Osteocyte (in vitro differentiated cells): ENCODE data around the gene RSPRY1. TPM values are rescaled to one million over a fixed set of nuclear protein-coding genes. Genes with fewer than 3 reads are reported as not detected.

Source experiments
- DNase-seq: peaks from one replicate; pipeline ENCODE4 v3.0.0; 2021; ENCODE audit warnings: mixed read lengths; ENCODE audit not compliant: unreplicated experiment; ENCODE audit errors: extremely low spot score
- H3K27ac Mint-ChIP-seq: one replicate; pipeline ENCODE4 v1.8.0; 2021; ENCODE audit warnings: mild to moderate bottlenecking, mixed read lengths; ENCODE audit not compliant: unreplicated experiment
- H3K27me3 Mint-ChIP-seq: one replicate; pipeline ENCODE4 v1.8.0; 2021; ENCODE audit warnings: mixed read lengths; ENCODE audit not compliant: unreplicated experiment
- H3K36me3 Mint-ChIP-seq: one replicate; pipeline ENCODE4 v1.8.0; 2021; ENCODE audit warnings: mixed read lengths; ENCODE audit not compliant: unreplicated experiment
- H3K4me1 Mint-ChIP-seq: one replicate; pipeline ENCODE4 v1.8.0; 2021; ENCODE audit warnings: mixed read lengths; ENCODE audit not compliant: unreplicated experiment
- H3K4me3 Mint-ChIP-seq: one replicate; pipeline ENCODE4 v1.8.0; 2021; ENCODE audit warnings: mild to moderate bottlenecking, moderate library complexity, mixed read lengths; ENCODE audit not compliant: unreplicated experiment
- H3K9me3 Mint-ChIP-seq: one replicate; pipeline ENCODE4 v1.8.0; 2021; ENCODE audit warnings: mixed read lengths; ENCODE audit not compliant: unreplicated experiment
- total RNA-seq: library from RNA; stranded (reverse); gene quantifications from 2 replicates; pipeline ENCODE4 v1.2.1, GENCODE V29; 2021
- TF ChIP-seq, protein P1 (sequence below): fragments of 200-600 bp; sonication (generic); IDR thresholded peaks from 2 replicates; pipeline ENCODE4 v1.5.0; 2021; ENCODE audit warnings: antibody characterized with exemption, mild to moderate bottlenecking, moderate library complexity

Gene RSPRY1
- total RNA-seq, 1 donor from 2014 or later: 49.3 TPM

DNA sequence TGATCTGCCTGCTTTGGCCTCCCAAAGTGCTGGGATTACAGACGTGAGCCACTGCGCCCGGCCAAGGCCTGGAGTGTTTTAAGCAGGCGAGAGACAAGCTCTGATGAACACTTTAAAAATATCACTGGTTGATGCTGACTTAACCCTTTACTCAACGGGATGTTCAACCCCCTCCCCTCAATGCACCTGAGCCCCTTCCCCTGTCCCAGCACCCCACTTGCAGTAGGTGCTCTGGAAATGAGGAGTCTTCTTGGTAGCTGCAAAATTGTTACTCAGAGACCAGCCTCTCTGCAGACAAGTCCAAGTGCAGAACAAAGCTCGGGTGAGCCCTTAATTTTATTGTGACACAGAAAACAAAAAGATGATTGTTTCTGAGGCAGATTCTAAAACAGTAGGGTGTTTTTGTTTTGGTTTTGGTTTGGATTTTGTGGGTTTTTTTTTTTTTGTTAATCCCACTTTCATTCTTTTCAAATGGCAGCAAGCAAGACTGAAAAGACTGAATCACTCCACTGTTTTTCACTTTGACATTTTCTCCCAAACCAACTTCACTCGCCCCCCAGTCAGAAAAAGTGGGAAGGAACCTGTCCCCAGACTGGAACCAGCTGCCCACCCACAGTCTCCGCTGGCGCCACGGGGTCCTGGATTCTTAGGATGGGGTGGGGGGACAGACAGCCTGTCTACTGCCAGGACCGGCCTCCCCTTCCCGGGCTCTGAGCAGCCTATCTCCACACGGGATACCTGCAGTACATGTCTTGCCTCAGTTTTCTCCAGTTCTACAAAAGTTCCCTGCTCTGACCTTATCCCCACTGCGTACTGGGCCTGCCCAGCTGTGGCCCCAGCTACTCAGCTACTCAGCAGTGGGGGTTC, 103.5 kb downstream of the RSPRY1 start:
- no peak overlapping the region for H3K4me3 Mint-ChIP-seq
- no peaks in the 10 kb centered on the region for H3K27me3 Mint-ChIP-seq
- no peaks in the 10 kb centered on the region for H3K36me3 Mint-ChIP-seq
- H3K4me1 Mint-ChIP-seq: peaks cover 3% of the 10 kb centered on the region
- no peak for DNase-seq
- H3K27ac Mint-ChIP-seq: no peak overlapping the region
- TF ChIP-seq, protein P1, sequence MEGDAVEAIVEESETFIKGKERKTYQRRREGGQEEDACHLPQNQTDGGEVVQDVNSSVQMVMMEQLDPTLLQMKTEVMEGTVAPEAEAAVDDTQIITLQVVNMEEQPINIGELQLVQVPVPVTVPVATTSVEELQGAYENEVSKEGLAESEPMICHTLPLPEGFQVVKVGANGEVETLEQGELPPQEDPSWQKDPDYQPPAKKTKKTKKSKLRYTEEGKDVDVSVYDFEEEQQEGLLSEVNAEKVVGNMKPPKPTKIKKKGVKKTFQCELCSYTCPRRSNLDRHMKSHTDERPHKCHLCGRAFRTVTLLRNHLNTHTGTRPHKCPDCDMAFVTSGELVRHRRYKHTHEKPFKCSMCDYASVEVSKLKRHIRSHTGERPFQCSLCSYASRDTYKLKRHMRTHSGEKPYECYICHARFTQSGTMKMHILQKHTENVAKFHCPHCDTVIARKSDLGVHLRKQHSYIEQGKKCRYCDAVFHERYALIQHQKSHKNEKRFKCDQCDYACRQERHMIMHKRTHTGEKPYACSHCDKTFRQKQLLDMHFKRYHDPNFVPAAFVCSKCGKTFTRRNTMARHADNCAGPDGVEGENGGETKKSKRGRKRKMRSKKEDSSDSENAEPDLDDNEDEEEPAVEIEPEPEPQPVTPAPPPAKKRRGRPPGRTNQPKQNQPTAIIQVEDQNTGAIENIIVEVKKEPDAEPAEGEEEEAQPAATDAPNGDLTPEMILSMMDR: no peak
- no peaks in the 10 kb centered on the region for H3K9me3 Mint-ChIP-seq

Other genes with a start within 250 kb of the RSPRY1 start
- not detected in 2 replicates for gene CETP, start 224.4 kb upstream of the RSPRY1 start, total RNA-seq
- gene NLRC5, start 196.8 kb upstream of the RSPRY1 start, total RNA-seq: 21.1 and 24.7 TPM in 2 replicates
- gene CPNE2, start 93.7 kb upstream of the RSPRY1 start, total RNA-seq: 33.7 and 33.9 TPM in 2 replicates
- 81.2 and 83.1 TPM in 2 replicates for gene PSME3IP1, start 290 bp upstream of the RSPRY1 start, total RNA-seq
- 61.8 and 67.4 TPM in 2 replicates for gene ARL2BP, start 58.9 kb downstream of the RSPRY1 start, total RNA-seq
- gene PLLP, start 98.3 kb downstream of the RSPRY1 start, total RNA-seq: 0.30 and 1.2 TPM in 2 replicates
- gene CCL22, start 172.5 kb downstream of the RSPRY1 start, total RNA-seq: not detected in 2 replicates
- 2.3 and 2.6 TPM in 2 replicates for gene CX3CL1, start 186.2 kb downstream of the RSPRY1 start, total RNA-seq
- gene CCL17, start 218.4 kb downstream of the RSPRY1 start, total RNA-seq: not detected in 2 replicates